Measurements from ENCODE around the gene CNTF. TPM values are rescaled to one million over a fixed set of nuclear protein-coding genes. Genes with fewer than 3 reads are reported as not detected.
A peak's percentile ranks its signal among the peaks of the same experiment; 100 is the strongest.

CNTF gene
- total RNA-seq, 1 experiment from 2014 or later = 1.6 TPM

GRCh38 chr11:58652726-58653280 is 30.3 kb downstream of the CNTF start (continued):
- TF ChIP-seq PRDM15 (CRISPR knock-in tag; IDR thresholded peaks at IDR 0.05) = no peak
- TF ChIP-seq ATF1 (CRISPR knock-in tag; IDR thresholded peaks at IDR 0.05) = no peak
- TF ChIP-seq SP1 (CRISPR knock-in tag; conservative IDR thresholded peaks at IDR 0.05) = no peak
- no peak for TF ChIP-seq USF2 (CRISPR knock-in tag; IDR thresholded peaks at IDR 0.05)
- no peak for TF ChIP-seq TEAD4 (CRISPR knock-in tag; IDR thresholded peaks at IDR 0.05)

GRCh38 chr11:58654079-58654907 is 31.8 kb downstream of the CNTF start:
- Mint-ChIP-seq H3K4me3 (no peak overlapping the region), H3K4me1 (peaks cover 26% of the 10 kb centered on the region), H3K36me3 (no peaks in the 10 kb centered on the region), H3K27ac (no peak overlapping the region), H3K27me3 (ENCODE audit: low read depth) (no peaks in the 10 kb centered on the region; the same call in 1 of the 2 replicates), H3K9me3 (peaks cover 15% of the 10 kb centered on the region)
- ChIA-PET CTCF (interaction anchor here (0.8 to 5.0 kb wide), 9 partner anchors 25 to 482 kb away, joined by 3 to 26 read pairs (median 3); no protein-coding TSS in a partner anchor), POLR2A (interaction anchor here (1.0 kb wide), 1 partner anchor 21 kb away, joined by 3 read pairs; no protein-coding TSS in a partner anchor)
- TF ChIP-seq CTCF (IDR thresholded peaks at IDR 0.05) (peak; percentile 73), USF2 (CRISPR knock-in tag; IDR thresholded peaks at IDR 0.05) (peak; percentile 54), ESRRA (CRISPR knock-in tag; IDR thresholded peaks at IDR 0.05; ENCODE audit: borderline replicate concordance) (no peak), USF1 (CRISPR knock-in tag; IDR thresholded peaks at IDR 0.05) (peak; percentile 57; the same call in 1 of the 2 replicates), ZBTB43 (CRISPR knock-in tag; IDR thresholded peaks at IDR 0.05) (no peak), CBFB (CRISPR knock-in tag; IDR thresholded peaks at IDR 0.05; ENCODE audit: low read depth) (no peak), SMAD3 (CRISPR knock-in tag; IDR thresholded peaks at IDR 0.05; ENCODE audit: borderline replicate concordance) (no peak), JUN (CRISPR knock-in tag; IDR thresholded peaks at IDR 0.05) (no peak)
- peak; percentile 97 for ATAC-seq
- DNase-seq (ENCODE audit: low spot score) = peak; percentile 86
